ENCODE data around the gene IER3IP1.

Gene IER3IP1

GRCh38 chr18:47118981-47119380 is 57.2 kb downstream of the IER3IP1 start:
- Histone ChIP-seq H3K36me3 (ENCODE audit: control insufficient read depth, insufficient read depth, low read length) (peaks cover 25% of the 10 kb centered on the region), H3K4me3 (ENCODE audit: low read depth, low read length) (no peak overlapping the region), H3K9ac (ENCODE audit: low read depth, low read length) (no peak overlapping the region), H3K27ac (ENCODE audit: low read depth, low read length) (no peak overlapping the region), H3K27me3 (ENCODE audit: control insufficient read depth, insufficient read depth, low read length) (no peaks in the 10 kb centered on the region), H3K9me3 (ENCODE audit: control insufficient read depth, insufficient read depth, low read length) (no peaks in the 10 kb centered on the region), H3K4me1 (ENCODE audit: control insufficient read depth, insufficient read depth, low read length) (peaks cover 19% of the 10 kb centered on the region)

DNA sequence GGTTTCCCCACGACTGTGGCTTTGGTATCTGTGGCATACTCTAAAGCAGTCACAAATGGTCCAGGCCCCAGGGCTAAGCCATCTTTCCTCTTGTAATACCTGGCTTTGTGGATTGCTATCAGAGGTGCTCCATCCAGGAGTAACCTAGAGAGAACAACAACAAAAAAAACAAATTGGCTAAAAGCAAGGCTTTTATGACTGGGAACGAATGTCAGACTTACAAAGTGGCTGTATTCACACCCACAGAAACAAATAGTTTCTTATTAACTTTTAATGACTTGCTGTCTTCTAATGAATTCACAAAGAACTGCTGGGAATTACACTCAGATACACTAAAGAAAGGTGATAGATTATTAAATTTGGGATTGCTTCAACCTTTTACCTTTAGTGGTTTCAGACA is 61.0 kb downstream of the IER3IP1 start:
- Histone ChIP-seq H3K27me3 (ENCODE audit: control insufficient read depth, insufficient read depth, low read length) (no peaks in the 10 kb centered on the region), H3K9ac (ENCODE audit: low read depth, low read length) (no peak overlapping the region), H3K9me3 (ENCODE audit: control insufficient read depth, insufficient read depth, low read length) (no peaks in the 10 kb centered on the region), H3K36me3 (ENCODE audit: control insufficient read depth, insufficient read depth, low read length) (peaks cover 37% of the 10 kb centered on the region), H3K4me3 (ENCODE audit: low read depth, low read length) (no peak overlapping the region), H3K4me1 (ENCODE audit: control insufficient read depth, insufficient read depth, low read length) (peaks cover 37% of the 10 kb centered on the region), H3K27ac (ENCODE audit: low read depth, low read length) (peak overlapping the region; percentile 87)

DNA sequence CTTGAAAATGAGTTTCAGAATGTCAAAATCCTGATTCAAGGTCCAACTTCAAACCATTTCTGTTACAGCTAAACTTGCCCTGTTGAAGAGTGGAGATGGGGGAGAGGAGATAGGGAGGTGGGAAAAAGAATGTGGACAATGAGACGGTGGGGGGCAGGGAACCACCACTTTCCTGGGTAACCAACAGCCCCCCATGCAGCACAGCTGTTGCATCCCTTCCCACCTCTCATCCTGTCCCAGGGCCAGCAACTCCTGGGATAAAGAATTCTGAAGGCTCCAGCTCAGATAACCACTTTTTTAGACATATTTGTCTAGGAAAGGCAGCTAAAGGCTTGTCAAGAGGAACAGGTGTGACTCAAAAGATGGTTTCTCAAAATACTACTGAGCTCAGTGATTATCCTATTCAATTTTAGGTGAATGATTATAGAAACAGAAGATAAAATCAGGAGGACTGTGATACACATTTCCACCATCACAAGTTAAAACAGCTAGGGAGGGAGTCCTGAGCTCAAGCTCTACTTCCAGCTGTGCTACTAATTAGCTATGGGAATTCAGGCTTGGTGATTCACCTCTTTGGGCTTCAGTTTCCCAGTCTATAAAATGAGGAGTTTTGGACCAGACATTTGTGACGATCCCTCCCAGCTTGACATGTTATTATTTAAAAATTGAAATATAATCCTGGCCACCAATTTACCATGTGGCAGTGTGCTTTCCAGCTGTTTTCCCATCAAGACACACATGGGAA is 62.2 kb downstream of the IER3IP1 start:
- no peak overlapping the region for H3K9ac ChIP-seq (ENCODE audit: low read depth, low read length)
- no peaks in the 10 kb centered on the region for H3K27me3 ChIP-seq (ENCODE audit: control insufficient read depth, insufficient read depth, low read length)
- H3K4me1 ChIP-seq (ENCODE audit: control insufficient read depth, insufficient read depth, low read length): peaks cover 50% of the 10 kb centered on the region
- peaks cover 35% of the 10 kb centered on the region for H3K36me3 ChIP-seq (ENCODE audit: control insufficient read depth, insufficient read depth, low read length)
- peak overlapping the region; percentile 87 for H3K27ac ChIP-seq (ENCODE audit: low read depth, low read length)
- no peak overlapping the region; the same call in 1 of the 2 replicates for H3K4me3 ChIP-seq (ENCODE audit: low read depth, low read length)
- no peaks in the 10 kb centered on the region for H3K9me3 ChIP-seq (ENCODE audit: control insufficient read depth, insufficient read depth, low read length)

GRCh38 chr18:47110492-47111274 is 65.5 kb downstream of the IER3IP1 start:
- Histone ChIP-seq H3K36me3 (ENCODE audit: control insufficient read depth, insufficient read depth, low read length) (peaks cover 56% of the 10 kb centered on the region), H3K27me3 (ENCODE audit: control insufficient read depth, insufficient read depth, low read length) (no peaks in the 10 kb centered on the region), H3K4me3 (ENCODE audit: low read depth, low read length) (no peak overlapping the region), H3K9ac (ENCODE audit: low read depth, low read length) (no peak overlapping the region), H3K27ac (ENCODE audit: low read depth, low read length) (peak overlapping the region; percentile 18), H3K4me1 (ENCODE audit: control insufficient read depth, insufficient read depth, low read length) (peaks cover 65% of the 10 kb centered on the region), H3K9me3 (ENCODE audit: control insufficient read depth, insufficient read depth, low read length) (no peaks in the 10 kb centered on the region)

DNA sequence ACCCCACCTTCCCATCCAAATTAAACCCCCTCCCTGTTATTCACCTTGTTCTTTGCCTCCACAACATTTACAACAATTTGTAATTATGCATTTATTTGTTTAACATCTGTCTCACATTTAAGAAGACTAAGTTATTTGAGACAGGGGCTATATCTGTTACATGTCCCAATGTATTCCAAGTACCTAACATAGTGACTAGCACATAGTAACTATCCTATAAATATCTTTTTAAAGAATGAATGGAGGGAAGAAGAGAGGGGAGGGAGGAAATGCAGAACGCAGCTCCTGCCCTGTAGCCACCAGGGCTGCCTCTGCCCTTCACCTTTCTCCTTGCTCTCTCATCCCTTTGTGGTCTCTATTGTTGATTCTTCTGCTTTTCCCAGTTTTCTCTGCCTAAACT is 66.4 kb downstream of the IER3IP1 start:
- H3K27me3 ChIP-seq (ENCODE audit: control insufficient read depth, insufficient read depth, low read length): no peaks in the 10 kb centered on the region
- no peak overlapping the region for H3K4me3 ChIP-seq (ENCODE audit: low read depth, low read length)
- H3K9me3 ChIP-seq (ENCODE audit: control insufficient read depth, insufficient read depth, low read length): no peaks in the 10 kb centered on the region
- no peak overlapping the region for H3K9ac ChIP-seq (ENCODE audit: low read depth, low read length)
- H3K36me3 ChIP-seq (ENCODE audit: control insufficient read depth, insufficient read depth, low read length): peaks cover 52% of the 10 kb centered on the region
- H3K4me1 ChIP-seq (ENCODE audit: control insufficient read depth, insufficient read depth, low read length): peaks cover 59% of the 10 kb centered on the region
- no peak overlapping the region for H3K27ac ChIP-seq (ENCODE audit: low read depth, low read length)

- Histone ChIP-seq H3K4me1 (ENCODE audit: control insufficient read depth, insufficient read depth, low read length) (peaks cover 53% of the 10 kb centered on the region), H3K9ac (ENCODE audit: low read depth, low read length) (no peak overlapping the region), H3K4me3 (ENCODE audit: low read depth, low read length) (no peak overlapping the region), H3K27ac (ENCODE audit: low read depth, low read length) (peak overlapping the region; percentile 26), H3K36me3 (ENCODE audit: control insufficient read depth, insufficient read depth, low read length) (peaks cover 59% of the 10 kb centered on the region), H3K9me3 (ENCODE audit: control insufficient read depth, insufficient read depth, low read length) (no peaks in the 10 kb centered on the region), H3K27me3 (ENCODE audit: control insufficient read depth, insufficient read depth, low read length) (no peaks in the 10 kb centered on the region)
These were observed 67.2 kb downstream of the IER3IP1 start for GRCh38 chr18:47108998-47109405.

DNA sequence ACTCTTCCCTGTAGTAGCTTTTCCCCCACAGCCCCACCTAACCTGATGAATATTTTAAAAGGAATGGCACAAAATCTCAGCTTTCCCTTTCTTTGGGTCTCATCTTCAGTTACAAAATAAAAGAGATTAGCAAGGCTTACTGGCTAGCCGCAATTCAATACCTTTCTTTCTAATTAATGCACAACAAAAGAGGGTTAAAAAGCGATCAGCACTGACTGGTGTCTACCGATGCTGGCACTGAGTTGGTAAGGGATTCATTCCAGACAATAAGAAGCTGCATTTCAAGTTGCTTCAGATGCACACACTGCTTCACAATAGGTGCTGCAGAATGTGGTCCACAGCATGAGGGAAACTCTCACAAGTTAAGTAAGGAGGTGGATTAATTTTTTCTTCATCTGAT is 67.8 kb downstream of the IER3IP1 start:
- Histone ChIP-seq H3K4me3 (ENCODE audit: low read depth, low read length) (no peak overlapping the region), H3K9ac (ENCODE audit: low read depth, low read length) (0 out of 2 replicates have a peak overlapping the region, but pooled peaks have one; percentile 13), H3K36me3 (ENCODE audit: control insufficient read depth, insufficient read depth, low read length) (peaks cover 58% of the 10 kb centered on the region)

More for the DNA sequence above, 67.8 kb downstream of the IER3IP1 start:
- no peaks in the 10 kb centered on the region for H3K9me3 ChIP-seq (ENCODE audit: control insufficient read depth, insufficient read depth, low read length)
- H3K4me1 ChIP-seq (ENCODE audit: control insufficient read depth, insufficient read depth, low read length): peaks cover 47% of the 10 kb centered on the region
- peak overlapping the region; percentile 59 for H3K27ac ChIP-seq (ENCODE audit: low read depth, low read length)
- H3K27me3 ChIP-seq (ENCODE audit: control insufficient read depth, insufficient read depth, low read length): no peaks in the 10 kb centered on the region
